Mesothelial cell of epicardium (in vitro differentiated cells): Measurements from ENCODE around the gene CASKIN1. TPM values are rescaled to one million over a fixed set of nuclear protein-coding genes. Genes with fewer than 3 reads are reported as not detected.

ENCODE experiments used
- DNase-seq, 2 experiments: peaks; one replicate each; pipeline ENCODE4 v3.0.0; 2021; ENCODE audit warnings: low spot score in 2 of 2; ENCODE audit not compliant: unreplicated experiment in 2 of 2
- H3K27ac Mint-ChIP-seq: 2 replicates; pipeline ENCODE4 v1.8.0; 2021; ENCODE audit warnings: mixed read lengths
- H3K27me3 Mint-ChIP-seq: 2 replicates; pipeline ENCODE4 v1.8.0; 2021; ENCODE audit warnings: low read depth, mixed read lengths
- H3K36me3 Mint-ChIP-seq: 2 replicates; pipeline ENCODE4 v1.8.0; 2021; ENCODE audit warnings: mixed read lengths
- H3K4me1 Mint-ChIP-seq: 2 replicates; pipeline ENCODE4 v1.8.0; 2021; ENCODE audit warnings: mixed read lengths
- H3K4me3 Mint-ChIP-seq: 2 replicates; pipeline ENCODE4 v1.8.0; 2021; ENCODE audit warnings: mild to moderate bottlenecking, moderate library complexity, mixed read lengths
- H3K9me3 Mint-ChIP-seq: 2 replicates; pipeline ENCODE4 v1.8.0; 2021; ENCODE audit warnings: mixed read lengths
- total RNA-seq: library from RNA; stranded (reverse); gene quantifications from 3 replicates; pipeline ENCODE4 v1.2.1, GENCODE V29; 2021
- TF ChIP-seq, protein P1 (sequence below): fragments of 200-600 bp; sonication (generic); IDR thresholded peaks from one replicate; pipeline ENCODE4 v1.5.0; 2021; ENCODE audit warnings: antibody characterized with exemption; ENCODE audit not compliant: unreplicated experiment

The CASKIN1 gene
- total RNA-seq, 1 donor from 2014 or later: 8.9 TPM

DNA sequence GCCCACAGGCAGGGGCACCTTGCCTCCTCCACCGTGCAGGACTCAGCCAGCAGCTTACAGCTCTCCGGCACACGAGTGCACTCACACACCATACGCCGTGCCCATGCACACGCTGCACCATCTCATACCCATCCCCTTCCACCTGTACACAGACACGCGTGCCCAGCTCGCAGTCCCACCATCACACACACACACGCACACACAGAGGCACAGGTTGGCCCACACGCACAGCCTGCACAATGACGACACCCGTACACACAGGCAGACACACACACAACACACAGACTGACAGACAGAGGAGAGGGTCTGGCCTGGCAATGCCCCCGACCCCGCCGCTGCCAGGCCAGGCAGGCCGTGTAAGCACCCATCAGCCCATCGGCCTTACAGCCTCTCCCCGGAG, 12.1 kb downstream of the CASKIN1 start:
- TF ChIP-seq, protein P1, sequence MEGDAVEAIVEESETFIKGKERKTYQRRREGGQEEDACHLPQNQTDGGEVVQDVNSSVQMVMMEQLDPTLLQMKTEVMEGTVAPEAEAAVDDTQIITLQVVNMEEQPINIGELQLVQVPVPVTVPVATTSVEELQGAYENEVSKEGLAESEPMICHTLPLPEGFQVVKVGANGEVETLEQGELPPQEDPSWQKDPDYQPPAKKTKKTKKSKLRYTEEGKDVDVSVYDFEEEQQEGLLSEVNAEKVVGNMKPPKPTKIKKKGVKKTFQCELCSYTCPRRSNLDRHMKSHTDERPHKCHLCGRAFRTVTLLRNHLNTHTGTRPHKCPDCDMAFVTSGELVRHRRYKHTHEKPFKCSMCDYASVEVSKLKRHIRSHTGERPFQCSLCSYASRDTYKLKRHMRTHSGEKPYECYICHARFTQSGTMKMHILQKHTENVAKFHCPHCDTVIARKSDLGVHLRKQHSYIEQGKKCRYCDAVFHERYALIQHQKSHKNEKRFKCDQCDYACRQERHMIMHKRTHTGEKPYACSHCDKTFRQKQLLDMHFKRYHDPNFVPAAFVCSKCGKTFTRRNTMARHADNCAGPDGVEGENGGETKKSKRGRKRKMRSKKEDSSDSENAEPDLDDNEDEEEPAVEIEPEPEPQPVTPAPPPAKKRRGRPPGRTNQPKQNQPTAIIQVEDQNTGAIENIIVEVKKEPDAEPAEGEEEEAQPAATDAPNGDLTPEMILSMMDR: no peak
- Mint-ChIP-seq H3K9me3 (no peaks in the 10 kb centered on the region), H3K27ac (no peak overlapping the region), H3K36me3 (peaks cover 2% of the 10 kb centered on the region), H3K4me3 (no peak overlapping the region), H3K27me3 (no peaks in the 10 kb centered on the region), H3K4me1 (no peaks in the 10 kb centered on the region)
- no peak for DNase-seq

DNA sequence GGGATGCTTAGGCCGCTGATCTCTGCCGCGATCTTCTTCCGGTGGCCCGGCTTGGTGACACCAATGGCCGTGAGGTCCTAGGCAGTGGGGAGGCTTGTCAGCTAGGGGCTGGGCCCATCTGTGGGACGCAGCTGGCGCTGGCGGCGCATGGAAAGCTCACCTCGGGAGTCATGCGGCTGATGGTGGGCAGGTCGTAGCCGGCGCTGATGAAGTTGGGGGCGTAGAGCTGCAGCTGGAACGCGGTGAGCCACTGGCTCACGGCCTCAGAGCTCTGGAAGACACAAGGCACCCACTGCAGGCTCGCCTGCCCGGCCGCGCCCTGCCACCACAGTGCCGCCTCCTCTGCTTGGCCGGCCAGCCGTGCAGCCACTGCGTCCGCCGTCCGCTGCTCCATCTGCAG, 12.7 kb downstream of the CASKIN1 start:
- Mint-ChIP-seq H3K4me3 (no peak overlapping the region), H3K4me1 (no peaks in the 10 kb centered on the region), H3K36me3 (peaks cover 2% of the 10 kb centered on the region), H3K9me3 (no peaks in the 10 kb centered on the region), H3K27ac (no peak overlapping the region), H3K27me3 (no peaks in the 10 kb centered on the region)
- DNase-seq: no peak
- TF ChIP-seq, protein P1: no peak

DNA sequence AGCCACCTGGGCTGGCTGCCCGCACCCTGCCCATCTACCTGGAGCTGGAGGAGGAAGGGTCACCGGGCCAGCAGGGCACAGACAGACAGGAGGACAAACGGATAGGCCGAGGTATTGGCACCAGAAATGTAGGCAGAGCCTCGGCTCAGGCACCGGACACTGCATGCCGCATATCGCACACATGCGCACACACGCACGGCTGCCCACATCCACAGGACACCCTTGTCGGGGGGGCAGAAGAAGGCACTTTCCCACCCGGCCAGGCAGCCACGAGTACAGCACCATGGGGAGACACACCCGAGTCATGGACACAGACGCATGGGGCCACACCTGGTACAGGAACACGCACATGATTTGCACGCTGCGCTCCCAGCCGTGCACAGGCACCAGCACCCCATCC, 14.5 kb downstream of the CASKIN1 start:
- TF ChIP-seq, protein P1: no peak
- Mint-ChIP-seq H3K9me3 (no peaks in the 10 kb centered on the region), H3K4me1 (no peaks in the 10 kb centered on the region), H3K4me3 (no peak overlapping the region), H3K36me3 (peaks cover 6% of the 10 kb centered on the region), H3K27ac (no peak overlapping the region), H3K27me3 (no peaks in the 10 kb centered on the region)
- no peak for DNase-seq

DNA sequence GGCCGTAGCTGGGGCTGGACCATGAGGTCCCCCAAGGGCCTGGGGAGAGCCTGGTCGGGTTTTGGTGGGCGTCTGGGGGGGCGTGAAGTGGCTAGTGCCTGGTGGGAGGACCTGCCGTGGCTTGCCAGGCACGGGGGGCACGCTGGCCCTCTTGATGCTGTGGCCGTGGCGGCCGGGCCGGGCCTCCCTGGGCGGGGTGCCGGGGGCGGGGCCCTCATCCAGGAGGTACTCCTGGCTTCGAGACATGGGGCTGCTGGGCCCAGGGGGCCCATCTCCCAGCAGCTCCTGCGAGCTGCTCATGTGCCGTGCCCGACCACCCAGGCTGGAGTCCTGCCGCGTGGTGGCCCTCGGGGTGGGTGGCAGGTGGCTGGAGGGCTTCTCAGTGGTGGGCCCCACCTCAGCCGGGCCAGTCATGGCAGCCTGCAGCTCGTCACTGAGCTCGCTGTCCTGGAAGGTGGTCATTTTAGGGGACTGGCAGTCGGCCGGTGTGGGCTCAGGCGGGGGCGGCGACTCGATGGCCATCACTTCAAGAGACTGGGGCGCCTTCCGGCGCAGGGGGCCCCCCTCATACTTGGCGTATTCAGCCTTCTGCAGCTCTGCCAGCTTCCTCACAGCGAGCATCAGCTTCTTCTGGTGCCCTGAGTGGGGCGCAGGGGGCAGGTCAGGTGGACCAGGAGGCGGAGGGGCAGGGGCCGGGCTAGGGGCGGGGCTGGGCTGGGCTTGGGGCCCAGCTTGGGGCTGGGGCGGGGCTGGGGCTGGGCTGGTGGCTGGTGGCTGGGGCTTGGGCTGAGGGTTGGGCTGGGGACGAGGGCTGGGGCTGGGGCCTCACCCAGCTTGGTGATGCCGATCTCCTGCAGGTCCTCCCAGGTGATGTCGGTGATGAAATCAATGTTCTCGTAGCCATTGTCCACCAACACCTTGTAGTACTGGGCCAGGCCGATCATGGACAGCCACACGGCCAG, 15.2 kb downstream of the CASKIN1 start:
- no peaks in the 10 kb centered on the region for H3K4me1 Mint-ChIP-seq
- H3K9me3 Mint-ChIP-seq: no peaks in the 10 kb centered on the region
- no peak for DNase-seq
- no peak overlapping the region for H3K27ac Mint-ChIP-seq
- no peaks in the 10 kb centered on the region for H3K27me3 Mint-ChIP-seq
- peaks cover 7% of the 10 kb centered on the region for H3K36me3 Mint-ChIP-seq
- no peak overlapping the region for H3K4me3 Mint-ChIP-seq
- TF ChIP-seq, protein P1: no peak

DNA sequence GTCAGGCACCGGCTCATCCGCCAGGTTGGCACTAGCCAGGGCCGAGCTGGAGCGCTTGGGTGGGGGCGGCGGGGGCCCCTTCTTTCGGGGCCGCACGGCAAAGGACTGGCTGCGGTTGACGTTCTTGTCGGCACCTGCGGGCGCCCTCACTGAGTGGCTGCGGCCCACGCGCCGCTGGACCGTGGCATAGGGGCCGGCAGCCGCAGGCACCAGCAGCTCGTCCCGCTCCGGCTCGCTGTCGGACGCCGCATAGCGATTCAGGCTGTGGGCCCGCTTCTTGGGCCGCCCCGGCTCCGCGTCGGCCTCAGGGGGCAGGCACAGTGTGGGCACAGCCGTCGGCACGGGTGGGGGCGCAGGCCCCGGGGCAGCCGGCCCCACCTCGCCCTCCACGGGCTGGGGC, 15.9 kb downstream of the CASKIN1 start:
- Mint-ChIP-seq H3K4me1 (no peaks in the 10 kb centered on the region), H3K27me3 (no peaks in the 10 kb centered on the region)
- TF ChIP-seq, protein P1: no peak

More for the DNA sequence above, 15.9 kb downstream of the CASKIN1 start:
- Mint-ChIP-seq H3K9me3 (no peaks in the 10 kb centered on the region), H3K27ac (no peak overlapping the region), H3K36me3 (peaks cover 10% of the 10 kb centered on the region), H3K4me3 (no peak overlapping the region)
- no peak for DNase-seq
